HepG2 (cell line): Measurements from ENCODE around the gene SMCO4. TPM values are rescaled to one million over a fixed set of nuclear protein-coding genes. Genes with fewer than 3 reads are reported as not detected.
A peak's percentile ranks its signal among the peaks of the same experiment; 100 is the strongest.

Experiments used
- AHDC1 ChIP-seq: sonication (generic); formaldehyde crosslinking; IDR thresholded peaks from 2 replicates; pipeline ENCODE4 v1.5.1; 2020; ENCODE audit warnings: mild to moderate bottlenecking, missing genetic modification reagents, borderline replicate concordance
- CBFB ChIP-seq: sonication (generic); formaldehyde crosslinking; IDR thresholded peaks from 2 replicates; pipeline ENCODE4 v1.4.0; 2020; ENCODE audit warnings: missing genetic modification reagents
- GMEB2 ChIP-seq: IDR thresholded peaks from 2 replicates; pipeline ENCODE4 v1.6.1; 2016; ENCODE audit warnings: missing biosample characterization, missing genetic modification reagents, low read depth
- MTA1 ChIP-seq: sonication (generic); formaldehyde crosslinking; IDR thresholded peaks from 2 replicates; pipeline ENCODE4 v1.4.0; 2020; ENCODE audit warnings: missing genetic modification reagents, mild to moderate bottlenecking, borderline replicate concordance
- POGK ChIP-seq: sonication (generic); formaldehyde crosslinking; conservative IDR thresholded peaks from 2 replicates; pipeline ENCODE4 v1.8.0; 2022; ENCODE audit warnings: mild to moderate bottlenecking, moderate library complexity, missing genetic modification reagents
- RCOR2 ChIP-seq: IDR thresholded peaks from 2 replicates; pipeline ENCODE4 v1.6.1; 2016; ENCODE audit warnings: missing biosample characterization, missing genetic modification reagents
- WIZ ChIP-seq: sonication (generic); formaldehyde crosslinking; IDR thresholded peaks from 2 replicates; pipeline ENCODE4 v1.5.1; 2020; ENCODE audit warnings: mild to moderate bottlenecking, missing genetic modification reagents
- ZHX2 ChIP-seq, 2 experiments: sonication (generic) in 1 of 2; formaldehyde crosslinking in 1 of 2; IDR thresholded peaks; 2 replicates each; pipeline versions ENCODE4 v1.6.1 to v1.9.0; 2014 to 2022; ENCODE audit warnings: antibody characterized with exemption in 1 of 2, borderline replicate concordance in 1 of 2, inconsistent platforms in 1 of 2, low read depth in 1 of 2, missing genetic modification reagents in 1 of 2
- ZNF770 ChIP-seq: sonication (generic); formaldehyde crosslinking; IDR thresholded peaks from 2 replicates; pipeline ENCODE4 v1.5.0; 2020; ENCODE audit warnings: mild to moderate bottlenecking, missing genetic modification reagents
- polyA plus RNA-seq, 8 experiments: library from polyadenylated mRNA; depleted of rRNA in 3 of 8; stranded (reverse) in 7 of 8; unstranded in 1 of 8; fragments of >200 nt; fragmentation: Illumina TruSeq in 4 of 8; extraction: Trizol in 4 of 8; gene quantifications; 2 replicates each; pipeline versions ENCODE4 v1.2.1 to v1.2.3, GENCODE V29; 2011 to 2016; ENCODE audit warnings: low read depth in 4 of 8, missing spikeins in 1 of 8, mixed read lengths in 1 of 8; ENCODE audit not compliant: insufficient read depth in 1 of 8
- total RNA-seq, 5 experiments: library from RNA; depleted of rRNA; stranded (reverse); fragments of >200 nt; fragmentation: Illumina TruSeq; extraction: Trizol; gene quantifications; 2 replicates each; pipeline ENCODE4 v1.2.3, GENCODE V29; 2016; ENCODE audit warnings: low read depth in 1 of 5

Gene SMCO4
- total and polyA plus RNA-seq, 2 of the 13 experiments (the other 11 are each of a cell fraction or from before 2014, with no cell fraction given) = 10.6 to 28.5 TPM

- TF ChIP-seq GMEB2 = no peak
- no peak for TF ChIP-seq ZHX2 (IDR thresholded peaks at IDR 0.05; ENCODE audit: low read depth)
- no peak for TF ChIP-seq ZHX2 (CRISPR knock-in tag; IDR thresholded peaks at IDR 0.05; ENCODE audit: borderline replicate concordance)
- peak; percentile 97 for TF ChIP-seq ZNF770
- peak; percentile 88 for TF ChIP-seq RCOR2
- TF ChIP-seq AHDC1 (CRISPR knock-in tag) = peak; percentile 84
- TF ChIP-seq WIZ = no peak
- 0 out of 2 replicates have a peak, but pooled peaks have one; percentile 46 for TF ChIP-seq POGK
- TF ChIP-seq MTA1 (CRISPR knock-in tag) = no peak
- TF ChIP-seq CBFB = peak; percentile 57; the same call in 1 of the 2 replicates
Observed at GRCh38 chr11:93591247-93591898, 48.2 kb upstream of the SMCO4 start (continued).
